22Rv1 (cell line): ENCODE results near the gene NKPD1.

ENCODE experiments used
- H3K27ac ChIP-seq: fragments of 450-650 bp; 2 replicates; pipeline ENCODE4 v1.5.1; 2017
- ZFX ChIP-seq: fragments of 450-650 bp; IDR thresholded peaks from 2 replicates; pipeline ENCODE4 v1.6.1; 2017; ENCODE audit warnings: antibody characterized with exemption, borderline replicate concordance
- TF ChIP-seq, protein P1 (sequence below): fragments of 450-650 bp; IDR thresholded peaks from 2 replicates; pipeline ENCODE4 v1.5.1; 2017; ENCODE audit warnings: mild to moderate bottlenecking

The NKPD1 gene

DNA sequence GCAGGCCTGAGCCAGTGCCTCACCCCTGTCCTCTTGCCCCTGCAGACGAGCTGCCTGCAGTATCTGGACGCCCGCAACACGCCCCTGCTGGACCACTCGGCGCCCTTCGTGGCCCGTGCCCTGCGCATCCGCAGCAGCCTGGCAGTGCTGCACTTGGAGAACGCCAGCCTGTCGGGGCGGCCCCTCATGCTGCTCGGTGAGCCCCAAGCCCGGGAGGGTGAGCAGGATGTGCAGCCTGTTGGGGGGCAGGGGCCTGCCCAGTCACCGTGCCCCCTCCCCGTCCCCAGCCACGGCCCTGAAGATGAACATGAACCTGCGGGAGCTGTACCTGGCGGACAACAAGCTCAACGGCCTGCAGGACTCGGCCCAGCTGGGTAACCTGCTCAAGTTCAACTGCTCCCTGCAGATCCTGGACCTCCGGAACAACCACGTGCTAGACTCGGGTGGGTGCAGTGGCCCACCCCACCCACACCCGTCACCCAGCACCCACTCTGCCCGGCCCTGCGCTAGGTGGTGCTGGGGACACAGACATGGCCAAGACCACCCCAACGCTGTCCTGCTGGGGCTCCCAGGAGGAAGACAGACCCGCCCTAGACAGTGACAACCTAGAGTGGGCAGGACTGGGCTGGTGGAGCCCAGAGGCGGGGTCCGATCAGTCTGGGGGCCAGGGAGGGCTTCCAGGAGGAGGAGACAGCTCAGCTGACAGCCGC is 18.6 kb downstream of the NKPD1 start:
- TF ChIP-seq, protein P1, sequence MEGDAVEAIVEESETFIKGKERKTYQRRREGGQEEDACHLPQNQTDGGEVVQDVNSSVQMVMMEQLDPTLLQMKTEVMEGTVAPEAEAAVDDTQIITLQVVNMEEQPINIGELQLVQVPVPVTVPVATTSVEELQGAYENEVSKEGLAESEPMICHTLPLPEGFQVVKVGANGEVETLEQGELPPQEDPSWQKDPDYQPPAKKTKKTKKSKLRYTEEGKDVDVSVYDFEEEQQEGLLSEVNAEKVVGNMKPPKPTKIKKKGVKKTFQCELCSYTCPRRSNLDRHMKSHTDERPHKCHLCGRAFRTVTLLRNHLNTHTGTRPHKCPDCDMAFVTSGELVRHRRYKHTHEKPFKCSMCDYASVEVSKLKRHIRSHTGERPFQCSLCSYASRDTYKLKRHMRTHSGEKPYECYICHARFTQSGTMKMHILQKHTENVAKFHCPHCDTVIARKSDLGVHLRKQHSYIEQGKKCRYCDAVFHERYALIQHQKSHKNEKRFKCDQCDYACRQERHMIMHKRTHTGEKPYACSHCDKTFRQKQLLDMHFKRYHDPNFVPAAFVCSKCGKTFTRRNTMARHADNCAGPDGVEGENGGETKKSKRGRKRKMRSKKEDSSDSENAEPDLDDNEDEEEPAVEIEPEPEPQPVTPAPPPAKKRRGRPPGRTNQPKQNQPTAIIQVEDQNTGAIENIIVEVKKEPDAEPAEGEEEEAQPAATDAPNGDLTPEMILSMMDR = no peak
- no peak for TF ChIP-seq ZFX
- H3K27ac ChIP-seq = no peak overlapping the region

DNA sequence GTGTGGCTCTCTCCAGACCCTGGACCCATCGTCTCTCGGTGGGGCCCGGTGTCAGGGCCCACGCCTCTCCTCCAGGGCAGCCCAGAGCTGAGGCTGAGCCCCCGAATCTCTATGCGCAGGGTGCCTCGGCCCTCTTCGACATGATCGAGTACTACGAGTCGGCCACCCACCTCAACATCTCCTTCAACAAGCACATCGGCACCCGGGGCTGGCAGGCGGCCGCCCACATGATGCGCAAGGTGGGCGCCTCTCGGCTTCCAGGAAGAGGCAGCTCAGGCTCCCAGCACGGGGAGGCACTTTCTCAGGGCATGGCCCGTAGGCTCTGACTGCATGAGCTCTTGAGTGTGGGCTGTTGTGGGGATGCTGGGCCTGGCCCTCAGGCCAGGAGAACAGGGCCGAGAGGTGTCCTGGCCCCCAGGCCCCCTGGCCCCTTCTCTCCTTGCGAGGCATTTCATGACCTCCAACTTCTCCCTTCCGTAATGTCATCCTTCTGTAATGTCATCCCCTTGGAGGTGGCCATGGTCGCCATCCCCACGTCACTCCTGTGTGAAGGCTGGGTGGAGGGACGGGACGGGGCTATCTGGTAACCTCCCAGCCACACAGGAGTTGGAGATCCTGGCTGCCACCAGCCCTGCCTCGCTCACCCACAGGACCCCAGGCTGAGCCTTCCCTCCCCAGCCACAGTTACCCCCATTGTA is 19.4 kb downstream of the NKPD1 start:
- TF ChIP-seq, protein P1 = no peak
- TF ChIP-seq ZFX = no peak
- no peak overlapping the region for H3K27ac ChIP-seq

DNA sequence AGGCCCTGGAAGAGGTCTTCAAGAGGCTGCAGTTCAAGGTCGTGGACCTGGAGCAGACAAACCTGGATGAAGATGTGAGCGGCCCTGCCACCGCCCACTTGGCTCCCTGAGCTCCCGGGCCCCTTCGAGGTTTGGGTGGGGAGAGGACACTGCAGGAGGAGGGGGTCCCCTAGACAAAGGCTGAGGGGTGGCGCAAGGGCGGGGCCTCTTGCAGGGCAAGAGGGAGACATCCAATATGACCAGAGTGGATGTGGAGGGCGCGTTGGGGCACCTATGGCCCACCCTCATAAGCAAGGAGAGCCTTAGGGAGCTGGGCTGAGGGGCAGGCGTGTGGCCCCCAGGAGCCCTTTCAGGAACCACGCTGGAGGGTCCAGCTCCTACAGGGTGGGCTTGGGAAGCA is 20.2 kb downstream of the NKPD1 start:
- TF ChIP-seq, protein P1 = no peak
- TF ChIP-seq ZFX = no peak
- no peak overlapping the region for H3K27ac ChIP-seq

DNA sequence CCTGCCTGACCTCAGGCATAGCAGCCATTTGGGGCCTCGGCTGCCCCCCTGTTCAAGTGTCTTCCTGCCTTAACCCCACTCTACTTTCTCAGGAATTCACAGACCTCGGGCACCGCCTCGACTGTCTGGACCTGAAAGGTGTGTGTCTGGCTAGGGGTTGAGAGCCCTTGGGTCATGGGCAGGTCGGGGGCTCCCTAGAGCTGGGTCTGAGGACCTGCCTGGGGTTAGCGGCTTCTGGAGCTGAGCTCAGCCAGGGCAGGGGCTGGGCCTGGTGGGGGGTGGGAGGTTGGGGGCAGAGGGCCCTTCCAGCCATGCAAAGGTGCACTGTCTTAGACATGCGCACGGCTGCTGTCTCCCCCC is 20.7 kb downstream of the NKPD1 start:
- H3K27ac ChIP-seq = no peak overlapping the region
- TF ChIP-seq, protein P1 = no peak
- TF ChIP-seq ZFX = no peak

DNA sequence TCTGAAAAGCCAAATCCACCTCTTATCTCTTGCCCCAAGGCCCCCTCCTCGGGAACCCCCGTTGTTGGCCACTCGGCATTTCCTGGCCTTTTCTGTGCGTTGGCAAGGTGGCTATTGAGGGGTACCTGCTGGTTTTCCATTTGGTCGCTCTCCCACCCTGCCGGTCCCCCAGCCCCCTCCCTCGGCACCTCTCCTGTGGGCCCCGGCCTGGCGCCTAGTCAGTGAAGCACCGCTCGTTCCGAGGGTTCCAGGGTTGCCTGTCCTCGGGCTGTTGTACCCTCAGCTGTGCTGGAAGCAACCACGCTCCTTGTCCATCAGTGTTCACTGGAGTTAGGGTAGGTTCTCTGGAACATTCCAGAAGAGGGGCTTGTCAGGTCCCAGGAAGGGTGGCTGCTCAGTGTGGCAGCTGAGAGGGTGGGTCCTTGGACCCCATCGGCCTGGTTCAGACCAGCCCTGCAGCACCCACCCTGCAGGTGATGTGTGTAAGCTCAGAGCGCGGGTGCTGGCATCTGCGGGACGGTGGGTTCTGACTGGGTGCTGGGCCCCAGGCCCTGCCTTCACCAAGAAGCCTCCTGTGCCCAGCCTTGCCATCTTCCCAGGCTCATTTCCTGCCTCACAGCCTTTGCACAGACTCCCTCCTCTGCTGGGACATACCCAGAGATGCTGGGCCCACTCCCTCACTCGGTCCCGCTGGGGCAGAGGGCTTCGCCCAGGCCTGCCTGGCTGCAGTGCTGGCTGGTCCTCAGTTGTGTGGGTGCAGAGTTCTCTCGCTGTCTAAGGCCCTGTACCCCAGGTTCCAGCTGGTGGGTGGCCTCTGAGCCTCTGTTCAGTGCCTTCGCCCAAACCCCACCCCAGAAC is 21.3 kb downstream of the NKPD1 start:
- no peak overlapping the region for H3K27ac ChIP-seq
- TF ChIP-seq, protein P1 = no peak
- no peak for TF ChIP-seq ZFX

DNA sequence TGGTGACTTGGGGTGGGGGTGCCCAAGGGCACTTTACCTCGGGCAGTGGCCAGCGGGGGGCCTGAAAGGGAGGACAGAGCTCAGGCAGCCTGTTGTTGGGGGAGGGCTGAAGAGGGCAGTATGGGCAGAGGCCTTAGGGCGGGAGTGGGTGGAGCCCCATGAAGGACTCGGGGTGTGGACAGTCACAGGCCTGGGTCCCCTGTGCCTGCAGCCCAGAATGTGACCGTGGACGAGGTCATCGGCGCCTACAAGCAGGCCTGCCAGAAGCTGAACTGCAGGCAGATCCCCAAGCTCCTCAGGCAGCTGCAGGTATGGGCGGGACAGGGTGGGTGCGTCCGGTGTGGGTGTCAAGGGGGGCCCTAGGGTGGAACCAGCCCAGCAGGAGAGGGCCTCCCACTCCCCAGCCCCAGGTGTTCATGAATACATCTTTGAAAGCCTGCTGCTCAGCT is 22.5 kb downstream of the NKPD1 start:
- no peak overlapping the region for H3K27ac ChIP-seq
- TF ChIP-seq, protein P1 = no peak
- no peak for TF ChIP-seq ZFX
